Peyer's patch (tissue), 4 donors: ENCODE measurements around the gene ZFYVE19. TPM values are rescaled to one million over a fixed set of nuclear protein-coding genes. Genes with fewer than 3 reads are reported as not detected.

Experiments
- DNase-seq, 3 donors: peaks; one replicate each; pipeline ENCODE4 v3.0.0-alpha.2; 2017 to 2019
- H3K27ac ChIP-seq, 4 donors: fragments of 200-600 bp; sonication (generic); one replicate each; pipeline ENCODE4 v1.5.1; 2016 to 2019
- H3K27me3 ChIP-seq, 2 donors: fragments of 200-600 bp; sonication (generic); one replicate each; pipeline ENCODE4 v1.5.1; 2019
- H3K36me3 ChIP-seq, 3 donors: fragments of 200-600 bp; sonication (generic); one replicate each; pipeline ENCODE4 v1.5.1; 2016 to 2019
- H3K4me1 ChIP-seq, 4 donors: fragments of 200-600 bp; sonication (generic); one replicate each; pipeline ENCODE4 v1.5.1; 2016 to 2019
- H3K4me3 ChIP-seq, 4 donors: fragments of 200-600 bp; sonication (generic); 1 replicate in 3 of 4; 2 replicates in 1 of 4; pipeline ENCODE4 v1.5.1; 2016 to 2019; ENCODE audit warnings: mild to moderate bottlenecking in 1 of 4
- H3K9me3 ChIP-seq, 4 donors: fragments of 200-600 bp; sonication (generic); one replicate each; pipeline ENCODE4 v1.5.1; 2016 to 2019; ENCODE audit warnings: mild to moderate bottlenecking in 1 of 4
- POLR2A ChIP-seq, 2 donors: fragments of 450-650 bp; IDR thresholded peaks; one replicate each; pipeline ENCODE4 v1.5.1; 2017; ENCODE audit warnings: antibody characterized with exemption in 2 of 2, mild to moderate bottlenecking in 2 of 2, moderate library complexity in 2 of 2
- total RNA-seq, 4 donors: library from RNA; depleted of rRNA; stranded (reverse); fragments of >200 nt; gene quantifications; one replicate each; pipeline ENCODE4 v1.1.0, GENCODE V29; 2016
- TF ChIP-seq, protein P1 (sequence below), 6 experiments: fragments of 450-650 bp in 4 of 6; fragments of 200-600 bp in 2 of 6; sonication (generic) in 1 of 6; IDR thresholded peaks; one replicate each; pipeline ENCODE4 v1.5.1; 2017 to 2019; ENCODE audit warnings: antibody characterized with exemption in 6 of 6, mild to moderate bottlenecking in 3 of 6, moderate library complexity in 1 of 6

ZFYVE19 gene
- total RNA-seq, 4 donors from 2014 or later, result 56.9 to 110 (median 79.9) TPM

DNA sequence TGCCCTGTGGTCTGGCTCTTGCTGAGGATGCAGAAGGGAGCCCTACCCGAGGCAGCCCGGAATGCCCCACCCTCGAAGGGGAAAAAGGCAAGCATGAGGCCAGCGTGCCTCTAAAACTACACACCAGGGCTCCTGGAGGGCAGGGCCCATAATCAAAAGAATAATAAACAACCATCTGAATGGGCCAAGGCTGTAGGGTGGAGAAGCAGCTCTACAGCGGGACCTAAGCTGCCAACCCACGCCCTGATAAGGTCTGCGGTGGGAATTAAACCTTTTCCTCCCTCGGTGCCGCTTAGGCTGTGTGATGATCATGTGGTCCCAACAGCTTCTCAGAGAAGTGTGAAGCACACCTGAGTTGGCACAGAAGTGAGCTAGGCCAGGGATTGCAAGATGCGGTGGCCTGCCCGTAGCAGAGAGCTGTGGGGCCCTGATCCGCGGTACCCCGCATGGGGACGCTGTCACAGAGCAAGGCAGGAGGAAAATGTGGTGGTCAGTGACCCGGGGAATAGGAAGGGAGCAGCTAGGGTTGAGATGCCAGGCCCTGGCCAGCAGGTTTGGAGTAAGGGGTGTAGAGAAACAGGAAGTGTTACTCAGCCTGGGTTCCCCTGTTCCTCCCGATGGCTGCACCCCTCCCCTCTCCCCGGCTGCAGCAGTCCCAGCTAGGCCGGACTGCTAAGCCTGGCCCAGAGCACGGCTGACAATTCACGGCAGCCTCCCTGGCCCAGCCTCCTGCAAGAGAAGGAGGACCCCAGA lies 38.2 kb upstream of the ZFYVE19 start:
- Histone ChIP-seq H3K27me3 (no peaks in the 10 kb centered on the region), H3K4me1 (peaks cover 0 to 62% (median 25%) of the 10 kb centered on the region in 4 donors), H3K27ac (peak overlapping the region; percentile 64 to 91 (median 78)), H3K4me3 (peak overlapping the region in 3 of 4 donors; percentile 20 to 23 (median 22)), H3K9me3 (no peaks in the 10 kb centered on the region), H3K36me3 (peaks cover 0 to 19% (median 0%) of the 10 kb centered on the region in 3 donors)
- TF ChIP-seq POLR2A (IDR thresholded peaks at IDR 0.05), result no peak
- TF ChIP-seq, protein P1, sequence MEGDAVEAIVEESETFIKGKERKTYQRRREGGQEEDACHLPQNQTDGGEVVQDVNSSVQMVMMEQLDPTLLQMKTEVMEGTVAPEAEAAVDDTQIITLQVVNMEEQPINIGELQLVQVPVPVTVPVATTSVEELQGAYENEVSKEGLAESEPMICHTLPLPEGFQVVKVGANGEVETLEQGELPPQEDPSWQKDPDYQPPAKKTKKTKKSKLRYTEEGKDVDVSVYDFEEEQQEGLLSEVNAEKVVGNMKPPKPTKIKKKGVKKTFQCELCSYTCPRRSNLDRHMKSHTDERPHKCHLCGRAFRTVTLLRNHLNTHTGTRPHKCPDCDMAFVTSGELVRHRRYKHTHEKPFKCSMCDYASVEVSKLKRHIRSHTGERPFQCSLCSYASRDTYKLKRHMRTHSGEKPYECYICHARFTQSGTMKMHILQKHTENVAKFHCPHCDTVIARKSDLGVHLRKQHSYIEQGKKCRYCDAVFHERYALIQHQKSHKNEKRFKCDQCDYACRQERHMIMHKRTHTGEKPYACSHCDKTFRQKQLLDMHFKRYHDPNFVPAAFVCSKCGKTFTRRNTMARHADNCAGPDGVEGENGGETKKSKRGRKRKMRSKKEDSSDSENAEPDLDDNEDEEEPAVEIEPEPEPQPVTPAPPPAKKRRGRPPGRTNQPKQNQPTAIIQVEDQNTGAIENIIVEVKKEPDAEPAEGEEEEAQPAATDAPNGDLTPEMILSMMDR (IDR thresholded peaks at IDR 0.05), result no peak
- DNase-seq, result peak in 1 of 3 donors; percentile 53

- peak; percentile 81 to 87 (median 83) for DNase-seq
- Histone ChIP-seq H3K27ac (peak within 1 kb of the TSS; percentile 64 to 91 (median 78)), H3K36me3 (peaks cover 0 to 27% (median 0%) of the 10 kb centered on the region in 3 donors), H3K4me1 (peaks cover 0 to 59% (median 24%) of the 10 kb centered on the region in 4 donors), H3K27me3 (no peaks in the 10 kb centered on the region), H3K4me3 (peak within 1 kb of the TSS in 3 of 4 donors; percentile 20 to 23 (median 22)), H3K9me3 (no peaks in the 10 kb centered on the region)
- TF ChIP-seq, protein P1 (IDR thresholded peaks at IDR 0.05), result no peak
- TF ChIP-seq POLR2A (IDR thresholded peaks at IDR 0.05), result peak in 1 of 2 donors; percentile 49
Observed at GRCh38 chr15:40769274-40770146, 37.4 kb upstream of the ZFYVE19 start, which contains the start of gene C15orf62. C15orf62 (plus strand) TSS chr15:40769980; CDS start chr15:40770496, 516 bp downstream.

DNA sequence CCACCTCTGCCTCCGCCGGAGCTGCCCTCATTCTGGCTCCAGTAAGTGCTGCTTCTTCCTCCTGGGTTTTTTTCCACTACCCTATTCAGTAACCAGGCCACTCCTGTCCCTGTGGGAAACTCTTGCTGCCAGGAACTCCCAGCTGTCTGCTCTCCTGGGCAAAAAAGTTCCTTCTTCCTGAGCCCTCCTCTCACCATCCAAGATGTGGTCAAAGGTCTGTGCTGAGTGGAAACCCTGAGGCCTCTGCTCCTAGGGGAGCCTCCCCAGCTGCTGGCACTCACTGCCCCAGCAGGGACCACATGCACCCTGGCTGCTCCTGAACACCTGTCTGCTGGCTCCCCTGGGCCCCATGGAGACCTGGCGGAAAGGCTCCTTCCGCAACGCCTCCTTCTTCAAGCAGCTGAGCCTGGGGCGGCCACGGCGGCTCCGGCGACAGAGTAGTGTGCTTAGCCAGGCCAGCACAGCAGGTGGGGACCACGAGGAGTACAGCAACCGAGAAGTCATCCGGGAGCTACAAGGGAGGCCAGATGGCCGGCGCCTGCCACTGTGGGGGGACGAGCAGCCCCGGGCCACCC lies 36.7 kb upstream of the ZFYVE19 start:
- H3K27me3 ChIP-seq, result no peaks in the 10 kb centered on the region
- peaks cover 0 to 52% (median 21%) of the 10 kb centered on the region in 4 donors for H3K4me1 ChIP-seq
- TF ChIP-seq POLR2A (IDR thresholded peaks at IDR 0.05), result peak in 1 of 2 donors; percentile 35
- TF ChIP-seq, protein P1 (IDR thresholded peaks at IDR 0.05), result no peak
- H3K27ac ChIP-seq, result peak overlapping the region; percentile 64 to 91 (median 78)
- peak; percentile 27 to 75 (median 69) for DNase-seq
- H3K4me3 ChIP-seq, result peak overlapping the region in 2 of 4 donors; percentile 22 to 23
- H3K9me3 ChIP-seq, result no peaks in the 10 kb centered on the region
- H3K36me3 ChIP-seq, result peaks cover 0 to 35% (median 0%) of the 10 kb centered on the region in 3 donors

- no peak for TF ChIP-seq POLR2A (IDR thresholded peaks at IDR 0.05)
- TF ChIP-seq, protein P1 (IDR thresholded peaks at IDR 0.05), result no peak
- Histone ChIP-seq H3K27ac (no peak overlapping the region), H3K36me3 (peaks cover 0 to 45% (median 0%) of the 10 kb centered on the region in 3 donors), H3K4me3 (no peak overlapping the region), H3K27me3 (no peaks in the 10 kb centered on the region), H3K9me3 (no peaks in the 10 kb centered on the region), H3K4me1 (peaks cover 0 to 46% (median 18%) of the 10 kb centered on the region in 4 donors)
- no peak for DNase-seq
Observed at GRCh38 chr15:40771242-40771641, 35.6 kb upstream of the ZFYVE19 start.

DNA sequence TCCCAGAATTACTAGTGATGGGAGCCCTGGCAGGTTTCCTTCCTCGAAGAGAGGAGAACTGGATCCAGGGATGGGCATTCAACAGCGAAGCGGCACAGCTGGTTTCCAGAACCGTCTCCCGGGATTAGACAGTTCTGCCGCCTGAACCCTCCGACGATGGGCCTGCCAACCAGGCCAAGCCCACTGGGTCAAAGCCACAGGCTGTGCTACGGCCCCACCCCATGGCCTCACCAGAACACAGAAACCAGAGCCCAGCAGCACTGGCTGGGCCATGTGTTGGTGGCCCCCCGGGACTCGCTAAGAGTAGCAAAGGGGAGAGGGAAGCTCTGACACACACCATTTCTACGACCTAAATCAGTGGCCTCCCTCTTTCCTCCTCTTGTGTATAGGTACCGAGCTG lies 34.9 kb upstream of the ZFYVE19 start:
- Histone ChIP-seq H3K9me3 (no peaks in the 10 kb centered on the region), H3K4me3 (no peak overlapping the region), H3K27ac (no peak overlapping the region), H3K4me1 (peaks cover 0 to 40% (median 18%) of the 10 kb centered on the region in 4 donors), H3K27me3 (no peaks in the 10 kb centered on the region), H3K36me3 (peaks cover 0 to 52% (median 0%) of the 10 kb centered on the region in 3 donors)
- DNase-seq, result no peak
- TF ChIP-seq, protein P1 (IDR thresholded peaks at IDR 0.05), result no peak
- TF ChIP-seq POLR2A (IDR thresholded peaks at IDR 0.05), result no peak
